Skeletal muscle tissue (tissue), 4 donors: ENCODE measurements around the gene ARMH3. TPM values are rescaled to one million over a fixed set of nuclear protein-coding genes. Genes with fewer than 3 reads are reported as not detected.

Experiments used
- H3K27ac ChIP-seq: one replicate; pipeline ENCODE4 v1.7.0; 2013; ENCODE audit warnings: mild to moderate bottlenecking, low read depth, low read length, inconsistent platforms
- H3K27me3 ChIP-seq, 3 donors: one replicate each; pipeline ENCODE4 v1.7.0; 2013; ENCODE audit warnings: low read length in 3 of 3; ENCODE audit not compliant: control insufficient read depth in 3 of 3, insufficient read depth in 3 of 3
- H3K36me3 ChIP-seq, 3 donors: one replicate each; pipeline ENCODE4 v1.7.0; 2013; ENCODE audit warnings: low read length in 3 of 3; ENCODE audit not compliant: control insufficient read depth in 3 of 3, insufficient read depth in 3 of 3
- H3K4me1 ChIP-seq, 3 donors: one replicate each; pipeline ENCODE4 v1.7.0; 2013; ENCODE audit warnings: low read length in 3 of 3, mild to moderate bottlenecking in 3 of 3; ENCODE audit not compliant: control insufficient read depth in 3 of 3, insufficient read depth in 3 of 3
- H3K4me3 ChIP-seq, 3 donors: one replicate each; pipeline ENCODE4 v1.7.0; 2013; ENCODE audit warnings: low read length in 3 of 3
- H3K9ac ChIP-seq, 3 donors: one replicate each; pipeline ENCODE4 v1.7.0; 2013; ENCODE audit warnings: low read length in 3 of 3, mild to moderate bottlenecking in 3 of 3, moderate library complexity in 2 of 3, low read depth in 1 of 3
- H3K9me3 ChIP-seq, 3 donors: one replicate each; pipeline ENCODE4 v1.7.0; 2013; ENCODE audit warnings: low read length in 3 of 3; ENCODE audit not compliant: control insufficient read depth in 3 of 3
- total RNA-seq: library from RNA; depleted of rRNA; stranded (reverse); fragments of >200 nt; gene quantifications from one replicate; pipeline ENCODE4 v1.2.3, GENCODE V29; 2014
- donor health status: Osteomylitis.

Gene ARMH3
- total RNA-seq, 1 donor from 2014 or later: 13.0 TPM

DNA sequence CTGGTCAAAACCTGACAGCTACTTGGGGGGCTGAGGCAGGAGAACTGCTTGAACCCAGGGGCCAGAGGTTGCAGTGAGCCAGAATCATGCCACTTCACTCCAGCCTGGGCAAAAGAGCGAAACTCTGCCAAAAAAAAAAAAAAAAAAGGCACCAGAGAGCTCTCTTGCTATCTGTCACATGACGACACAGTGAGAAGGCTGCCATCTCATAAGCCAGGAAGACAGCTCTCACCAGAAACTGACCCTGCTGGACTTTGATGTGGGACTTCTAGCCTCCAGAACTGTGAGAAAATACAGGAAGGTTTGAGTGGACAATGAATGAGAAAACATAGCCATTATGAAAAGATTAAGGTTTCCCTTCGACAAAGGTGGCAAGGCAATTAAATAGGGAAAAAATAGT, 161.2 kb downstream of the ARMH3 start:
- Histone ChIP-seq H3K4me1 (peaks cover 4 to 12% (median 5%) of the 10 kb centered on the region in 3 donors), H3K27me3 (no peaks in the 10 kb centered on the region), H3K9ac (no peak overlapping the region), H3K27ac (no peak overlapping the region), H3K4me3 (no peak overlapping the region), H3K36me3 (no peaks in the 10 kb centered on the region), H3K9me3 (no peaks in the 10 kb centered on the region)

DNA sequence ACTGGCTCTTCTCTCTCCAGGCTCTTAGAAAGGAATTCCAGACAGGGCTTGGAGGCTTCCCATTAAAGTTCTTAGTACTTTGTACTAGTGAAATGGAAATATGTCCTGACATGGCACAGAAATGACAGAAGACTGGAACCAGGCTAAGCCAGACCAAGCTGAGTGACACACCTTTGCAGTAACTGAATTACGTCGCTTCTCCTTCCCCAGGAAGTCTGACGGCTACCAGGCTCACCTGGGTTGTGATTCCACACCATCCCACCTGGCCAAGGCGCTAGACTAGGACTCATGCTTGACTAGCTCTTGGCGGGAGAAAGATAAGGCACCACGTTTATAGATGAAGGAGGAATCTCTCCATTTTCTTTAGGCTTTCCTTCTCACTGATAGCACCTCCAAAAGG, 161.7 kb downstream of the ARMH3 start:
- no peak overlapping the region for H3K27ac ChIP-seq

DNA sequence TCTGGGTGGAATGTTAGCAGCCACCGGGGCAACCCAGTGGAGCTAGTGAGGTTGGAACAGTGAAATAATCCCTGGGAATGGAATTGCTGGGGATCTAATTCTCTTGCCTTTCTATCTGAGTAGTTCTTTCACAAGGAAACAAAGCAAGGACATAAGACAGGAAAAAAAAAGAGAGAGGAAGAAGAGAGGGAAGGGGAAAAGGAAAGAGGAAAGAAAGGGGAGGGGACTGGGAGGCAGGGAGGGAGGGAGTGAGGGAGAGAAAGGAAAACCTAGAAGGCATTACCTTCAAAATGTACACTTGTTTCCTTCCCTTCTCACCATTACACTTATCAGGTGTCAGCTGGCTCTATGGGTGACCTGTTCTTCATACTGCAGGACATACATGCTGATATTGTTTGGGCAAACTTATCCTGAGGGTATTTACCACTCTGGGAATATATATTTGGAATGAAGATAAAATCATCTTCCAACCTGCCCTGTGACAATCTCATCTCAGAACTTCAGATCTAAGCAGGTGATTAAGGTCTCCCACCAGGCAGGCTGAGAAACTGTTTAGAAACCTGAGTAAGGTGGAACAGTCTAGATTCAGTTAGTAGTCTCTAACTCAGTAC, 162.4 kb downstream of the ARMH3 start:
- no peak overlapping the region for H3K4me3 ChIP-seq
- H3K36me3 ChIP-seq: peaks cover 0 to 3% (median 0%) of the 10 kb centered on the region in 3 donors
- peaks cover 4 to 12% (median 5%) of the 10 kb centered on the region in 3 donors for H3K4me1 ChIP-seq
- no peaks in the 10 kb centered on the region for H3K9me3 ChIP-seq
- no peak overlapping the region for H3K9ac ChIP-seq
- H3K27ac ChIP-seq: no peak overlapping the region
- H3K27me3 ChIP-seq: no peaks in the 10 kb centered on the region

More for the DNA sequence above, 161.7 kb downstream of the ARMH3 start:
- no peaks in the 10 kb centered on the region for H3K9me3 ChIP-seq
- no peak overlapping the region for H3K4me3 ChIP-seq
- H3K9ac ChIP-seq: no peak overlapping the region
- peaks cover 4 to 12% (median 5%) of the 10 kb centered on the region in 3 donors for H3K4me1 ChIP-seq
- H3K36me3 ChIP-seq: peaks cover 0 to under 1% (median 0%) of the 10 kb centered on the region in 3 donors
- H3K27me3 ChIP-seq: no peaks in the 10 kb centered on the region

DNA sequence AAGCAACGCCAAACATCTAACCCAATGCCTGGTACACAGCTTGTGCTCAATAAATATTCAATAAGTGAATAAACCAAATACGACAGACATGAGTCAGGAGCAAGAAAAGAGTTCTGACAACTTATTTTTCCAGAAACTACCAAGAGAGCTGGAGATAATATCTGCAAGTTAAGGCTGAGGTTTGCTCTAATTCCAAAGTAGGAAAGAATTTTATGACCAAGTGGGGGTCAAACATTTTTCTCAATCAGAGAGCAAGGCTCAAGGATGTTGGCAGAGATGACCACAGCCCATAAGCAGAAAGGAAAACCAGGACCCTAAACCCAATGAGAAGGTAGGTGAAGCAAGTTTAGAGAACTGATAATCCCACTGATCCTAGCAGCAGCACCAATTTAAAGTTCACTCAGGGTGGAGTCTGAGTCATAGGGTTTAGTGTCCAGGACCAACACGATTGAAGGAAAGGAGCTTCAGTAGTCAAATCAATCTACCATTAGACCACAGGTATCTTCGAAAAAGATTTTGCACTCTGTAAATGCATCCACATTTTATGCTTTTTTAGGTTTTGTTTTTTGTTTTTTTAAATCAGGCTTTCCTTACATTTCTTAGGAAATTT, 163.1 kb downstream of the ARMH3 start:
- Histone ChIP-seq H3K9me3 (no peaks in the 10 kb centered on the region), H3K36me3 (peaks cover 0 to 6% (median 2%) of the 10 kb centered on the region in 3 donors), H3K9ac (no peak overlapping the region), H3K27me3 (no peaks in the 10 kb centered on the region), H3K4me1 (peaks cover 4 to 10% (median 5%) of the 10 kb centered on the region in 3 donors), H3K27ac (no peak overlapping the region), H3K4me3 (no peak overlapping the region)

DNA sequence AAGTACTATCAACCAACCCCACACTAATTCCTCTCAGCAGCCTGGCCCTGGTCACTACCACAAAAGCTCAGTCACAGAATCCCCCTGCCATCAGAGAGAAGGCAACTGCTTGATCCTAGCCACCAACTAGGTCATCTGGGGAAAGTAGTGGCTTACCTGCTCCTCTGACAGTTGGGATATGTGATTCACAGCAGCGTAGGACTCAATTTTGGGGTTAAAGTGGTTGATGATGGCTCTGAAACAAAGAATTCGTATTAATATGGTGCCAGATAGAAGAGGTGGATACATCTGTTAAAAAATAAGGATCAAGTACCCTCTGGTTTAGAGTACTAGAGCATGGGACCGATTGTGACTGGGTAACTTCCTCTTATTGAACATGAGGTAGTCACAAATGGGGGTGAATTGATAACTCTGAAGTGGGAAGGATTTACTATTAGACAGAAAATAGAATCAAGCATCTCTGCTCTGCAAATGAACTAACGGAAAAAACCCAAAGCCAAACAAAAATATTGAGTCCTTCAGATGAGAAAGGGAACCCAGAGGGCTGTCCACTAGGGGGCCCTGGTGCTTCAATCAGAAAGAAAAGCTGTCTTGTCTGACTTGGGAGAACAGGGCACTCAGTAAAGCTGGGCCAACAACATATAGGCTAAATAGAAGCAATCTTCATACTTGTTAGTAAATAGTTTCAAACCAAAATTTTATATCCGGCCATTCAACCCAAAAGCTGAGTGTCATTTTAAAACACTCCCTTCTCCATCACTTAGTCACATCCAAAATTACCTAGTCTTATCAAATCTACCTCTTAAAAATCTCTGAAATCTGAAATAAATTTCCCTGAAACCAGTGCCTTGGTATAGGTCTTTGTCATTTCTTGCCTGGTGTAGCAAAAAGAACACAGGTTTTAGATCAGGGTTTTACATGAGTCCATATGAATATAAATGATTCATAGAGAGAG, 166.4 kb downstream of the ARMH3 start:
- H3K27ac ChIP-seq: no peak overlapping the region
- peaks cover 3 to 4% (median 4%) of the 10 kb centered on the region in 3 donors for H3K4me1 ChIP-seq
- no peak overlapping the region for H3K4me3 ChIP-seq

DNA sequence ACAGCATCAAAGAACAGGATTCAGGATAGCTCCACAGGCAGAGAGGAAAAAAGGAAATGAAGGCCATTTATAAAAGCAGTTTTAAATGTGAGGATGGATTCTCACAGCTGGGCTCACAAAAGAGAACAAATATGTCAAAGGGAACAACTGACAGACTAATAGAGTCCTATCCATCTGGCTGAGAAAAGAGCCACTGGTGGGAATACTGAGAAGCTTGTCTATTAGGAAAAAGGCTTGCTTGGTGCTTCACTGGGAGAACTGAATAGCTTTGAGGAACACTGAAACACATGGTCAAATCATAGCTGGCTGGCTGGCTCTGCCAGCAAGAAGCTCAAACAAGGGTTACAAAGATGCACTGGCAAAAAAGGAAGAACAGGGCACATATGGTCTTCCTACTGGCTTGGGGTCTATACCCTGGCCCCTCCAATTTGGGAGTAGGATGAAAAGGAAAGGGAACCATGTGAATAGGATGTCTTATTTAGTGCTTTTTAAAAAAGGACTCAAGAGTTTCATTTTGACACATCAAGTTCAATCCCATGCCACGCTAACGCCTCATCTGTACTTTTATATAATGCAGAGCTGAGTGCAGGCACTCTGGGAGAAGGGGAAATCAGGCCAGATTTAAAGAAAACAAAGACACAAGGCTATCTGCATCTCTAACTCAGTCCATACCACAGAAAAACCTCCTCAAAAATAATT, 167.6 kb downstream of the ARMH3 start:
- Histone ChIP-seq H3K9me3 (no peaks in the 10 kb centered on the region), H3K27ac (no peak overlapping the region), H3K36me3 (peaks cover 0 to 6% (median 2%) of the 10 kb centered on the region in 3 donors), H3K27me3 (no peaks in the 10 kb centered on the region), H3K9ac (no peak overlapping the region), H3K4me3 (no peak overlapping the region), H3K4me1 (no peaks in the 10 kb centered on the region)

More for the DNA sequence above, 166.4 kb downstream of the ARMH3 start:
- H3K27me3 ChIP-seq: no peaks in the 10 kb centered on the region
- H3K9me3 ChIP-seq: no peaks in the 10 kb centered on the region
- H3K36me3 ChIP-seq: peaks cover 0 to 6% (median 2%) of the 10 kb centered on the region in 3 donors
- no peak overlapping the region for H3K9ac ChIP-seq

DNA sequence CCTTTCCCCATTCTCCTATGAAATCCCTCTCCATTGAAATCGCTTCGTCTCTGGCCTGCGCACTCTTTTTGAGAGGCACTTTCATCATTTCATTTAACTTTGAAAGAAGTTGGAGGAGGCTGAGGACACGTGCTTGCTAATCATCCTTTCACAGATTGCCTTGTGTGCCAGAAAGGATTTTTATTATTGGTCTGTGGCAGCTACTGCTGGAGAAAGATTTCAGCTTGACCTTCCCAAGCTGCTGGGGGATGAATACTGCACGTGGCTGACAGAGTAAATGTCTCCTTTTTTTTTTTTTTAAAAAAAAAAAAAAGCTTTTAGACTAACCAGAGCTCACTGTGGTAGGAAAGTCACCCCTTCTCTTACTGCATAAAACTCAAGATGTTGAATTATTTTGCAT, 168.2 kb downstream of the ARMH3 start:
- H3K9ac ChIP-seq: no peak overlapping the region
- H3K9me3 ChIP-seq: no peaks in the 10 kb centered on the region
- H3K27me3 ChIP-seq: no peaks in the 10 kb centered on the region
- no peak overlapping the region for H3K4me3 ChIP-seq
- H3K4me1 ChIP-seq: no peaks in the 10 kb centered on the region
- H3K36me3 ChIP-seq: peaks cover 0 to 6% (median 2%) of the 10 kb centered on the region in 3 donors
- H3K27ac ChIP-seq: no peak overlapping the region

DNA sequence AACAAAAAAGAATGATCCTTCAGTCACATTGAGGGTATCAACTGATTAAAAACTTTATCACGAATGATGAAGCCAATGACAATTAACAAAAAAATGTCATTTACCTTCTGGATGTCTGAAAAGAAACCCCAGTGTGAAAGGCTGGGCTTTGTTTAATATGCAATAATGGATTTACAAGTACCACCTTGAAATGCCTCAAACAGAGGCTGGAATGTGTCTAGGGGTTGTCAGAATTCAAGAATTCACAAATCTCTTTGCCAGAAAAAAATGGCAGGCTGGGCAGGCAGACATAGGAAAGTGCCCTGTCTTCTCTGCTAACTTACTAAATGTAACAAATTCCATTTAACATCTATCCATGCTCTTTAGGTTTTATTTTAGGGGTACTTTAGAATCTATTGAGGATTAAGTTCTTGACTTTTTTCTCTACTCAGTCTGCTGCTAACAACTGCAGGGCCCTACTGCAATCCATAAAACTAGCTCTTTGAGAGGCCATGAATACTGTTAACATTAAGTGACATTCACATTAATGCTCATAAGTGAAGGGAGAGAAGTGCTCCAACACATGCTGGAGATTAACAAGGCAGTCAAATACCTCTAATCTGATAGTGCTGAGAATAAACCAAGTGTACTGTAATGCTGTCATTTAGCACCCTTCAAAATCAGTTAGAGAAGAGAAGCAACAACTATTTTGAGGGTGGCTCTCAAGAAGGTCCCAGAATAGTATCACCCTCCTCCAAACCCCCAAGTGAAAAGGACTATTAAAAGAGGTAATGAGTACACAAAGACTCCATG, 169.3 kb downstream of the ARMH3 start:
- Histone ChIP-seq H3K9ac (no peak overlapping the region), H3K4me3 (no peak overlapping the region), H3K27ac (no peak overlapping the region), H3K9me3 (no peaks in the 10 kb centered on the region), H3K4me1 (no peaks in the 10 kb centered on the region), H3K36me3 (peaks cover 0 to 6% (median 2%) of the 10 kb centered on the region in 3 donors), H3K27me3 (no peaks in the 10 kb centered on the region)
